Thyroid gland (tissue), 4 donors: ENCODE measurements around the gene MRGPRF. TPM values are rescaled to one million over a fixed set of nuclear protein-coding genes. Genes with fewer than 3 reads are reported as not detected.

Experiments
- DNase-seq, 2 donors: peaks; one replicate each; pipeline ENCODE4 v3.0.0-alpha.2; 2019
- H3K27ac ChIP-seq, 3 donors: fragments of 200-600 bp; sonication (generic); 1 replicate in 2 of 3; 2 replicates in 1 of 3; pipeline ENCODE4 v1.5.1; 2016 to 2019; ENCODE audit warnings: mild to moderate bottlenecking in 1 of 3, moderate library complexity in 1 of 3
- H3K27me3 ChIP-seq: fragments of 200-600 bp; sonication (generic); one replicate; pipeline ENCODE4 v1.5.1; 2019
- H3K36me3 ChIP-seq, 2 donors: fragments of 200-600 bp; sonication (generic); one replicate each; pipeline ENCODE4 v1.5.1; 2016 to 2019
- H3K4me1 ChIP-seq, 2 donors: fragments of 200-600 bp; sonication (generic); one replicate each; pipeline ENCODE4 v1.5.1; 2017 to 2019
- H3K4me3 ChIP-seq, 3 donors: fragments of 200-600 bp; sonication (generic); replicated peaks in 1 of 3; 1 replicate in 2 of 3; 2 replicates in 1 of 3; pipeline ENCODE4 v1.5.1; 2016; ENCODE audit warnings: mild to moderate bottlenecking in 1 of 3
- H3K9me3 ChIP-seq: fragments of 200-600 bp; sonication (generic); one replicate; pipeline ENCODE4 v1.5.1; 2017
- CTCF ChIP-seq, 6 experiments: fragments of 200-600 bp in 3 of 6; fragments of 450-650 bp in 3 of 6; sonication (generic) in 3 of 6; IDR thresholded peaks; one replicate each; pipeline ENCODE4 v1.5.1; 2016 to 2019; ENCODE audit warnings: antibody characterized with exemption in 6 of 6, mild to moderate bottlenecking in 2 of 6, inconsistent platforms in 1 of 6, moderate library complexity in 1 of 6
- POLR2A ChIP-seq, 2 donors: fragments of 450-650 bp; IDR thresholded peaks; one replicate each; pipeline ENCODE4 v1.6.1; 2017; ENCODE audit warnings: antibody characterized with exemption in 2 of 2, mild to moderate bottlenecking in 2 of 2, moderate library complexity in 1 of 2
- WGBS, 2 donors: methylation state at CpG; one replicate each; pipeline ENCODE4 v1.1.5; 2017; 5-methylcytosine and 5-hydroxymethylcytosine counted together
- intact Hi-C: fragments of 100-400 bp; cut with DNase I; formaldehyde crosslinking; loops from one replicate; pipeline ENCODE4 v1.15.1; 2023
- total RNA-seq, 4 donors: library from RNA; depleted of rRNA; stranded (reverse); fragments of >200 nt; gene quantifications; one replicate each; pipeline ENCODE4 v1.2.3, GENCODE V29; 2016

Gene MRGPRF
- total RNA-seq, 4 donors from 2014 or later: 5.0 to 7.6 (median 6.6) TPM

GRCh38 chr11:68994161-68994893, 18.7 kb downstream of the MRGPRF start:
- Histone ChIP-seq H3K27ac (no peak overlapping the region), H3K4me3 (no peak overlapping the region), H3K27me3 (no peaks in the 10 kb centered on the region), H3K4me1 (peaks cover 0 to 12% of the 10 kb centered on the region in 2 donors), H3K36me3 (no peaks in the 10 kb centered on the region), H3K9me3 (no peaks in the 10 kb centered on the region)
- 76 to 83% methylated on average over 14 to 17 of the region's 28 CpGs for WGBS, 2 donors
- no peak for DNase-seq
- no peak for TF ChIP-seq POLR2A (IDR thresholded peaks at IDR 0.05)
- no peak for TF ChIP-seq CTCF (IDR thresholded peaks at IDR 0.05)
- intact Hi-C loops: no loop called here

GRCh38 chr11:68993546-68993945, 19.5 kb downstream of the MRGPRF start:
- 46 to 61% methylated on average over 7 of the region's 7 CpGs for WGBS, 2 donors
- no peaks in the 10 kb centered on the region for H3K36me3 ChIP-seq
- no peak for TF ChIP-seq POLR2A (IDR thresholded peaks at IDR 0.05)
- no peak for TF ChIP-seq CTCF (IDR thresholded peaks at IDR 0.05)
- H3K9me3 ChIP-seq: no peaks in the 10 kb centered on the region
- intact Hi-C loops: no loop called here
- peaks cover 0 to 4% of the 10 kb centered on the region in 2 donors for H3K4me1 ChIP-seq
- no peak overlapping the region for H3K4me3 ChIP-seq
- H3K27ac ChIP-seq: no peak overlapping the region
- DNase-seq: no peak
- no peaks in the 10 kb centered on the region for H3K27me3 ChIP-seq

GRCh38 chr11:68992743-68993255, 20.2 kb downstream of the MRGPRF start:
- TF ChIP-seq POLR2A (IDR thresholded peaks at IDR 0.05) (no peak), CTCF (IDR thresholded peaks at IDR 0.05) (no peak)
- no peak for DNase-seq
- H3K4me3 ChIP-seq: no peak overlapping the region
- H3K27me3 ChIP-seq: no peaks in the 10 kb centered on the region
- no peak overlapping the region for H3K27ac ChIP-seq
- no peaks in the 10 kb centered on the region for H3K4me1 ChIP-seq
- H3K9me3 ChIP-seq: no peaks in the 10 kb centered on the region
- 61 to 80% methylated on average over 9 to 14 of the region's 14 CpGs for WGBS, 2 donors
- H3K36me3 ChIP-seq: no peaks in the 10 kb centered on the region
- intact Hi-C loops: no loop called here

- H3K9me3 ChIP-seq: no peaks in the 10 kb centered on the region
- no peak for DNase-seq
- intact Hi-C loops: no loop called here
- no peak overlapping the region for H3K4me3 ChIP-seq
- H3K36me3 ChIP-seq: no peaks in the 10 kb centered on the region
- H3K4me1 ChIP-seq: no peaks in the 10 kb centered on the region
- 85 to 88% methylated on average over 13 to 15 of the region's 16 CpGs for WGBS, 2 donors
- H3K27ac ChIP-seq: no peak overlapping the region
- TF ChIP-seq POLR2A (IDR thresholded peaks at IDR 0.05) (no peak), CTCF (IDR thresholded peaks at IDR 0.05) (no peak)
- no peaks in the 10 kb centered on the region for H3K27me3 ChIP-seq
Observed at GRCh38 chr11:68990995-68991780, 21.9 kb downstream of the MRGPRF start.
